Lower leg skin (tissue), 3 donors: ENCODE results near the gene STK17B.

Source experiments
- POLR2A ChIP-seq, 2 donors: fragments of 450-650 bp; IDR thresholded peaks; one replicate each; pipeline ENCODE4 v1.6.1; 2016 to 2017; ENCODE audit warnings: antibody characterized with exemption in 2 of 2, mild to moderate bottlenecking in 1 of 2, moderate library complexity in 1 of 2
- TF ChIP-seq, protein P1 (sequence below), 3 donors: fragments of 450-650 bp; IDR thresholded peaks; one replicate each; pipeline ENCODE4 v1.5.1; 2016; ENCODE audit warnings: antibody characterized with exemption in 3 of 3, mild to moderate bottlenecking in 3 of 3, moderate library complexity in 2 of 3

- TF ChIP-seq, protein P1, sequence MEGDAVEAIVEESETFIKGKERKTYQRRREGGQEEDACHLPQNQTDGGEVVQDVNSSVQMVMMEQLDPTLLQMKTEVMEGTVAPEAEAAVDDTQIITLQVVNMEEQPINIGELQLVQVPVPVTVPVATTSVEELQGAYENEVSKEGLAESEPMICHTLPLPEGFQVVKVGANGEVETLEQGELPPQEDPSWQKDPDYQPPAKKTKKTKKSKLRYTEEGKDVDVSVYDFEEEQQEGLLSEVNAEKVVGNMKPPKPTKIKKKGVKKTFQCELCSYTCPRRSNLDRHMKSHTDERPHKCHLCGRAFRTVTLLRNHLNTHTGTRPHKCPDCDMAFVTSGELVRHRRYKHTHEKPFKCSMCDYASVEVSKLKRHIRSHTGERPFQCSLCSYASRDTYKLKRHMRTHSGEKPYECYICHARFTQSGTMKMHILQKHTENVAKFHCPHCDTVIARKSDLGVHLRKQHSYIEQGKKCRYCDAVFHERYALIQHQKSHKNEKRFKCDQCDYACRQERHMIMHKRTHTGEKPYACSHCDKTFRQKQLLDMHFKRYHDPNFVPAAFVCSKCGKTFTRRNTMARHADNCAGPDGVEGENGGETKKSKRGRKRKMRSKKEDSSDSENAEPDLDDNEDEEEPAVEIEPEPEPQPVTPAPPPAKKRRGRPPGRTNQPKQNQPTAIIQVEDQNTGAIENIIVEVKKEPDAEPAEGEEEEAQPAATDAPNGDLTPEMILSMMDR (IDR thresholded peaks at IDR 0.05) = no peak
- no peak for TF ChIP-seq POLR2A (IDR thresholded peaks at IDR 0.05)
These were observed 45.7 kb upstream of the STK17B start for GRCh38 chr2:196217116-196217515.
